ENCODE measurements around the gene MRPS15. TPM values are rescaled to one million over a fixed set of nuclear protein-coding genes. Genes with fewer than 3 reads are reported as not detected.

The MRPS15 gene
- total RNA-seq, 1 experiment from 2014 or later: 98.7 TPM

GRCh38 chr1:36481771-36482723, 17.9 kb upstream of the MRPS15 start (continued):
- no peak for TF ChIP-seq REST (IDR thresholded peaks at IDR 0.05; ENCODE audit: low read depth)
- TF ChIP-seq ZNF274 (IDR thresholded peaks at IDR 0.05; ENCODE audit: low read depth, low read length): no peak
- TF ChIP-seq SRF (IDR thresholded peaks at IDR 0.05; ENCODE audit: low read depth): no peak
- no peak for TF ChIP-seq MAX (IDR thresholded peaks at IDR 0.05)
- TF ChIP-seq ZFX (IDR thresholded peaks at IDR 0.05): no peak

- Histone ChIP-seq H3K4me1 (ENCODE audit: control insufficient read depth in 1 of 2, insufficient read depth in 2 of 2, low read length in 2 of 2) (no peaks in the 10 kb centered on the region), H3K4me2 (ENCODE audit: low read length) (no peak overlapping the region), H2AFZ (ENCODE audit: low read depth, low read length, poor library complexity, severe bottlenecking) (no peak overlapping the region), H3K4me3 (replicated peaks in 1 of 2; ENCODE audit: low read depth in 1 of 2, low read length in 2 of 2) (no peak overlapping the region), H4K20me1 (ENCODE audit: insufficient read depth) (no peaks in the 10 kb centered on the region), H3K9me2 (ENCODE audit: insufficient read depth) (no peaks in the 10 kb centered on the region), H3K36me3 (ENCODE audit: control insufficient read depth in 1 of 2, insufficient read depth in 2 of 2, low read length in 2 of 2) (no peaks in the 10 kb centered on the region), H3K79me2 (ENCODE audit: insufficient read depth, low read length) (no peaks in the 10 kb centered on the region), H3K9me3 (ENCODE audit: control insufficient read depth in 1 of 2, insufficient read depth in 1 of 2, low read depth in 1 of 2, low read length in 2 of 2) (no peaks in the 10 kb centered on the region), H3K27me3 (ENCODE audit: insufficient read depth, low read length) (peaks cover 13% of the 10 kb centered on the region), H3K27ac (ENCODE audit: low read depth, low read length) (no peak overlapping the region), H3K9ac (ENCODE audit: low read length) (no peak overlapping the region)
- DNase-seq (ENCODE audit: low read depth, low spot score) (no peak), ATAC-seq (no peak)
- CTCF ChIA-PET: no interaction called here
- RAD21 ChIA-PET (ENCODE audit: low non-redundant PET in 1 of 2, low total read pairs in 2 of 2, uncharacterized antibody in 2 of 2, unreplicated experiment in 2 of 2): no interaction called here
- intact Hi-C loops (cut with micrococcal nuclease): no loop called here
- BruUV-seq (replicated peaks): no TSS peak
- POLR2A ChIA-PET: no interaction called here
- TF ChIP-seq YY1 (IDR thresholded peaks at IDR 0.05; ENCODE audit: extremely low read depth, insufficient replicate concordance, low read depth, low read length): no peak
- no peak for TF ChIP-seq POLR2A (IDR thresholded peaks at IDR 0.05; ENCODE audit: borderline replicate concordance, extremely low read depth, insufficient read depth, insufficient read length)
- TF ChIP-seq TCF7L2 (IDR thresholded peaks at IDR 0.05; ENCODE audit: borderline replicate concordance, extremely low read depth, insufficient read depth, insufficient read length): no peak
- no peak for TF ChIP-seq REST (IDR thresholded peaks at IDR 0.05; ENCODE audit: low read depth)
- no peak for TF ChIP-seq ATF3 (IDR thresholded peaks at IDR 0.05)
- TF ChIP-seq CBX3 (IDR thresholded peaks at IDR 0.05; ENCODE audit: low read depth): no peak
- TF ChIP-seq MAX (IDR thresholded peaks at IDR 0.05): no peak
- TF ChIP-seq EGR1 (IDR thresholded peaks at IDR 0.05; ENCODE audit: low read depth): no peak
- TF ChIP-seq FOSL1 (IDR thresholded peaks at IDR 0.05; ENCODE audit: low read depth): no peak
- no peak for TF ChIP-seq ELF1 (IDR thresholded peaks at IDR 0.05; ENCODE audit: borderline replicate concordance, low read depth)
- no peak for TF ChIP-seq CEBPB (IDR thresholded peaks at IDR 0.05; ENCODE audit: low read depth)
- TF ChIP-seq POLR2AphosphoS5 (IDR thresholded peaks at IDR 0.05; ENCODE audit: low read depth, low read length): no peak
- TF ChIP-seq JUND (IDR thresholded peaks at IDR 0.05): no peak
Observed at GRCh38 chr1:36481091-36481490, 16.9 kb upstream of the MRPS15 start.

All from HCT116 (cell line).